Measurements from ENCODE around the gene FECH.

- TF ChIP-seq POLR2A (IDR thresholded peaks at IDR 0.05) (no peak), CTCF (IDR thresholded peaks at IDR 0.05) (no peak)
Measured at GRCh38 chr18:57630754-57631595, 44.5 kb upstream of the FECH start.
